SKM-1 treated with dmso at 0.1 percent for 144 hours (cell line): ENCODE results near the gene TCF12.
"Not testable (repeated sequence)": the region's sequence is repeated elsewhere in the genome, so short reads cannot be mapped to it uniquely, and the experiment has no call there.

Source experiments
- DNase-seq: peaks from one replicate; lab custom pipeline; 2025; ENCODE audit not compliant: unreplicated experiment; lab: John Stamatoyannopoulos, UW

The TCF12 gene

GRCh38 chr15:56915888-56916287 is 2.6 kb upstream of the TCF12 start:
- no peak for DNase-seq

- DNase-seq, result no peak
These were observed 1.5 kb upstream of the TCF12 start for GRCh38 chr15:56916825-56917477.

- DNase-seq, result no peak
These were observed 795 bp upstream of the TCF12 start for GRCh38 chr15:56917652-56918045.

GRCh38 chr15:56919031-56919608 is 676 bp downstream of the TCF12 start:
- no peak for DNase-seq

- DNase-seq, result peak; percentile 27
These were observed 1.3 kb downstream of the TCF12 start for GRCh38 chr15:56919609-56920366.

- DNase-seq, result no peak
These were observed 1.9 kb downstream of the TCF12 start for GRCh38 chr15:56920367-56920627.

GRCh38 chr15:56923174-56923591 is 4.7 kb downstream of the TCF12 start:
- no peak for DNase-seq

- no peak for DNase-seq
These were observed 9.4 kb downstream of the TCF12 start for GRCh38 chr15:56927816-56928215.

GRCh38 chr15:56929399-56929798 is 11.0 kb downstream of the TCF12 start:
- no peak for DNase-seq

GRCh38 chr15:56929933-56930332 is 11.5 kb downstream of the TCF12 start:
- no peak for DNase-seq

- DNase-seq, result no peak
These were observed 12.3 kb downstream of the TCF12 start for GRCh38 chr15:56930669-56931313.

GRCh38 chr15:56931639-56932508 is 13.4 kb downstream of the TCF12 start:
- no peak for DNase-seq

- not testable (repeated sequence) for DNase-seq
These were observed 14.0 kb downstream of the TCF12 start for GRCh38 chr15:56932509-56932868.

GRCh38 chr15:56933410-56933809 is 15.0 kb downstream of the TCF12 start:
- no peak for DNase-seq

GRCh38 chr15:56933811-56934210 is 15.4 kb downstream of the TCF12 start:
- no peak for DNase-seq

GRCh38 chr15:56934269-56934668 is 15.8 kb downstream of the TCF12 start:
- DNase-seq, result no peak

- no peak for DNase-seq
These were observed 18.5 kb downstream of the TCF12 start for GRCh38 chr15:56936929-56937328.

- DNase-seq, result no peak
These were observed 20.8 kb downstream of the TCF12 start for GRCh38 chr15:56939257-56939656.

GRCh38 chr15:56940388-56940787 is 21.9 kb downstream of the TCF12 start:
- no peak for DNase-seq

- no peak for DNase-seq
These were observed 23.7 kb downstream of the TCF12 start for GRCh38 chr15:56942118-56942517.

GRCh38 chr15:56943403-56943802 is 25.0 kb downstream of the TCF12 start:
- no peak for DNase-seq
